Measurements from ENCODE around the gene TBCD. TPM values are rescaled to one million over a fixed set of nuclear protein-coding genes. Genes with fewer than 3 reads are reported as not detected.
"Not testable (repeated sequence)": the region's sequence is repeated elsewhere in the genome, so short reads cannot be mapped to it uniquely, and the experiment has no call there.

Gene TBCD
- total RNA-seq, 1 donor from 2014 or later: 31.8 TPM

DNA sequence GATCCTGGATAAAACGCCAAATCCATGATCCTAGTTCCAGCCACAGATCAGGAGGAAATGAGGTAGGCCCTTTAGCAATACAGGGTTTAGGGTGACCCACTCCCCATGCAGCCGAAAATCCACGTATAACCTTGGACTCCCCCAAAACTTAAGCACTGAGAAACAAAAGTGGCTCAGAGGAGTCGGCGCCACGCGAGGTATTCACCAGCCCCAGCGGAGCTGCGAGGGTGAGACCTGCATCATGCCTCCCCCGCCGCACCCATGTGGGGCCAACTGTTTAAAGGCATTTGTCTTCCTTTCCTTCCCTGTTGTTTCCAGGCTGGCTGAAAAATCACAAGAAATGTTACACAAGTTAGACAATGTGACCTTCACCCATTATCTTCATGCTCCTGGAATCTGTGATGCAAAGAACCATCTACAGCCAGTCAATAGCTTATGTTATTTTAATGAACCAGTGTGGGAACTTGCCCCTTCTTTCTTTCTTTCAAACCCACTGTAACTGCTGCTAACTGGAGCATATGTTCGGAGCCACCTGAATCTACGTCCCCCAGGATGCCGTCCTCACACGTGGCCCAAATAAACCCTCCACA, 229.4 kb downstream of the TBCD start:
- TF ChIP-seq EZH2 (IDR thresholded peaks at IDR 0.05; ENCODE audit: insufficient read depth, low read length): no peak
- TF ChIP-seq, protein P1, sequence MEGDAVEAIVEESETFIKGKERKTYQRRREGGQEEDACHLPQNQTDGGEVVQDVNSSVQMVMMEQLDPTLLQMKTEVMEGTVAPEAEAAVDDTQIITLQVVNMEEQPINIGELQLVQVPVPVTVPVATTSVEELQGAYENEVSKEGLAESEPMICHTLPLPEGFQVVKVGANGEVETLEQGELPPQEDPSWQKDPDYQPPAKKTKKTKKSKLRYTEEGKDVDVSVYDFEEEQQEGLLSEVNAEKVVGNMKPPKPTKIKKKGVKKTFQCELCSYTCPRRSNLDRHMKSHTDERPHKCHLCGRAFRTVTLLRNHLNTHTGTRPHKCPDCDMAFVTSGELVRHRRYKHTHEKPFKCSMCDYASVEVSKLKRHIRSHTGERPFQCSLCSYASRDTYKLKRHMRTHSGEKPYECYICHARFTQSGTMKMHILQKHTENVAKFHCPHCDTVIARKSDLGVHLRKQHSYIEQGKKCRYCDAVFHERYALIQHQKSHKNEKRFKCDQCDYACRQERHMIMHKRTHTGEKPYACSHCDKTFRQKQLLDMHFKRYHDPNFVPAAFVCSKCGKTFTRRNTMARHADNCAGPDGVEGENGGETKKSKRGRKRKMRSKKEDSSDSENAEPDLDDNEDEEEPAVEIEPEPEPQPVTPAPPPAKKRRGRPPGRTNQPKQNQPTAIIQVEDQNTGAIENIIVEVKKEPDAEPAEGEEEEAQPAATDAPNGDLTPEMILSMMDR (IDR thresholded peaks at IDR 0.05; ENCODE audit: insufficient read depth, low read depth, low read length): no peak
- no peak for DNase-seq (ENCODE audit: low read depth)
- H3K4me2 ChIP-seq (ENCODE audit: low read length): no peak overlapping the region
- H2AFZ ChIP-seq (ENCODE audit: low read depth, low read length): no peak overlapping the region
- Mint-ChIP-seq H3K9me3 (ENCODE audit: unreplicated experiment) (no peaks in the 10 kb centered on the region), H3K27me3 (ENCODE audit: low read depth, unreplicated experiment) (peaks cover 12% of the 10 kb centered on the region), H3K27ac (ENCODE audit: unreplicated experiment) (no peak overlapping the region), H3K4me3 (ENCODE audit: unreplicated experiment) (no peak overlapping the region), H3K36me3 (ENCODE audit: low read depth, unreplicated experiment) (peaks cover 3% of the 10 kb centered on the region), H3K4me1 (ENCODE audit: low read depth, unreplicated experiment) (peaks cover 11% of the 10 kb centered on the region)
- no peaks in the 10 kb centered on the region for H3K27me3 ChIP-seq (ENCODE audit: insufficient read depth, low read length)
- no peaks in the 10 kb centered on the region for H4K20me1 ChIP-seq (ENCODE audit: insufficient read depth, low read length)
- H3K9me3 ChIP-seq (ENCODE audit: insufficient read depth, low read depth, low read length): no peaks in the 10 kb centered on the region
- no peak overlapping the region for H3K27ac ChIP-seq (ENCODE audit: low read depth, low read length)
- H3K9ac ChIP-seq (ENCODE audit: low read length): no peak overlapping the region
- no peaks in the 10 kb centered on the region for H3K79me2 ChIP-seq (ENCODE audit: insufficient read depth, low read length)
- no peaks in the 10 kb centered on the region for H3K36me3 ChIP-seq (ENCODE audit: insufficient read depth, low read length)
- FAIRE-seq: no peak
- peaks cover 9% of the 10 kb centered on the region for H3K4me1 ChIP-seq (ENCODE audit: insufficient read depth, low read length)
- no peak overlapping the region for H3K4me3 ChIP-seq (ENCODE audit: insufficient read depth, low read depth, low read length)

DNA sequence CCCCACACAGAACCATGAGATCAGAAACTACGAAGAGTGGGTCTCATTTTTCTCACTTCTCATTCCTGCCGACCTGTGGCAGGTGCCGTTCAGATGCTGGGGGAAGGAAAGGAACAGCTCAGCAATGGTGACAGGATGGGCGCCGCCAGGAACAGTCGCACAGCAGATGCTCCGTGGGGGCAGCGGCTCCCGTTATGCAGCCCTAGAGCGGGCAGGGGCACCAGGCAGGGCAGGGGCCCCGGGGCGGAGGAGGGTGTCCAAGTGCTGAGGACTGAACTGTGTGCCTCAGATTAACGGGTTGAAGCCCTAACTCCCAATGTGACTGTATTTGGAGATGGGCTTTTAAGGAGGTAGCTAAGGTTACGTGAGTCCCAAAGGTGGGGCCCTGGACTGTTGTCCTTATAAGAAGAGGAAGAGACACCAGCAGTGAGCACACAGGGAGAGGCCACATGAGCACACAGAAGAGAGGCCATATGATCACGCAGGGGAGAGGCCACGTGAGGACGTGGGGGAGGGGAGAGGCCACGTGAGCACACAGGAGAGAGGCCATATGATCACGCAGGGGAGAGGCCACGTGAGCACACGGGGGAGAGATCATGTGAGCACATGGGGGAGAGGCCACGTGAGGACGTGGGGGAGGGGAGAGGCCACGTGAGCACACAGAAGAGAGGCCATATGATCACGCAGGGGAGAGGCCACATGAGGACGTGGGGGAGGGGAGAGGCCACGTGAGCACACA, 231.8 kb downstream of the TBCD start:
- H2AFZ ChIP-seq (ENCODE audit: low read depth, low read length): no peak overlapping the region
- TF ChIP-seq, protein P1 (IDR thresholded peaks at IDR 0.05; ENCODE audit: insufficient read depth, low read depth, low read length): no peak
- no peak for TF ChIP-seq EZH2 (IDR thresholded peaks at IDR 0.05; ENCODE audit: insufficient read depth, low read length)
- no peak overlapping the region for H3K4me3 ChIP-seq (ENCODE audit: insufficient read depth, low read depth, low read length)
- no peak overlapping the region for H3K9ac ChIP-seq (ENCODE audit: low read length)
- FAIRE-seq (no peak), DNase-seq (ENCODE audit: low read depth) (no peak)
- H3K4me2 ChIP-seq (ENCODE audit: low read length): no peak overlapping the region
- Mint-ChIP-seq H3K9me3 (ENCODE audit: unreplicated experiment) (peaks cover 6% of the 10 kb centered on the region), H3K4me3 (ENCODE audit: unreplicated experiment) (no peak overlapping the region), H3K4me1 (ENCODE audit: low read depth, unreplicated experiment) (peaks cover 14% of the 10 kb centered on the region), H3K27me3 (ENCODE audit: low read depth, unreplicated experiment) (peaks cover 6% of the 10 kb centered on the region), H3K27ac (ENCODE audit: unreplicated experiment) (no peak overlapping the region), H3K36me3 (ENCODE audit: low read depth, unreplicated experiment) (peaks cover 5% of the 10 kb centered on the region)
- no peaks in the 10 kb centered on the region for H3K9me3 ChIP-seq (ENCODE audit: insufficient read depth, low read depth, low read length)
- H4K20me1 ChIP-seq (ENCODE audit: insufficient read depth, low read length): no peaks in the 10 kb centered on the region
- H3K79me2 ChIP-seq (ENCODE audit: insufficient read depth, low read length): no peaks in the 10 kb centered on the region
- H3K27me3 ChIP-seq (ENCODE audit: insufficient read depth, low read length): no peaks in the 10 kb centered on the region
- no peaks in the 10 kb centered on the region for H3K36me3 ChIP-seq (ENCODE audit: insufficient read depth, low read length)
- peaks cover 10% of the 10 kb centered on the region for H3K4me1 ChIP-seq (ENCODE audit: insufficient read depth, low read length)
- no peak overlapping the region for H3K27ac ChIP-seq (ENCODE audit: low read depth, low read length)

DNA sequence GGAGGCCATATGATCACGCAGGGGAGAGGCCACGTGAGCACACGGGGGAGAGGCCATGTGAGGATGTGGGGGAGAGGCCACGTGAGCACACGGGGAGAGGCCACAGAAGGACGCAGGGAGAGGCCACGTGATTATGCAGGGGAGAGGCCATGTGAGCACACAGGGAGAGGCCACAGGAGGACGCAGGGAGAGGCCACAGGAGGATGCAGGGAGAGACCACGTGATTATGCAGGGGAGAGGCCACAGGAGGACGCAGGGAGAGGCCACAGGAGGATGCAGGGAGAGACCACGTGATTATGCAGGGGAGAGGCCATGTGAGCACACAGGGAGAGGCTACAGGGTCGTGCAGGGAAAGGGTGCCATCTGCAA, 232.4 kb downstream of the TBCD start:
- H3K4me3 ChIP-seq (ENCODE audit: insufficient read depth, low read depth, low read length); H3K9me3 Mint-ChIP-seq (ENCODE audit: unreplicated experiment); H3K4me2 ChIP-seq (ENCODE audit: low read length); H3K9me3 ChIP-seq (ENCODE audit: insufficient read depth, low read depth, low read length); H3K4me3 Mint-ChIP-seq (ENCODE audit: unreplicated experiment); H3K27me3 Mint-ChIP-seq (ENCODE audit: low read depth, unreplicated experiment); H2AFZ ChIP-seq (ENCODE audit: low read depth, low read length); H3K27ac Mint-ChIP-seq (ENCODE audit: unreplicated experiment); H3K79me2 ChIP-seq (ENCODE audit: insufficient read depth, low read length); H3K9ac ChIP-seq (ENCODE audit: low read length); H3K27me3 ChIP-seq (ENCODE audit: insufficient read depth, low read length); H3K36me3 Mint-ChIP-seq (ENCODE audit: low read depth, unreplicated experiment); DNase-seq (ENCODE audit: low read depth); FAIRE-seq; H3K27ac ChIP-seq (ENCODE audit: low read depth, low read length); H3K36me3 ChIP-seq (ENCODE audit: insufficient read depth, low read length); H4K20me1 ChIP-seq (ENCODE audit: insufficient read depth, low read length): not testable (repeated sequence)
- H3K4me1 Mint-ChIP-seq (ENCODE audit: low read depth, unreplicated experiment): peaks cover 14% of the 10 kb centered on the region
- peaks cover 10% of the 10 kb centered on the region for H3K4me1 ChIP-seq (ENCODE audit: insufficient read depth, low read length)
